Measurements from ENCODE around the gene TDRD3.

GRCh38 chr13:60356970-60357369 is 40.0 kb upstream of the TDRD3 start:
- TF ChIP-seq MAX (IDR thresholded peaks at IDR 0.05; ENCODE audit: low read depth, low read length): no peak
- no peak for TF ChIP-seq CTCF (IDR thresholded peaks at IDR 0.05; ENCODE audit: low read depth, low read length)
- TF ChIP-seq POLR2A (IDR thresholded peaks at IDR 0.05; ENCODE audit: extremely low read depth, insufficient read length): no peak
